ENCODE measurements around the gene GFAP.

GRCh38 chr17:44881145-44881544 lies 34.2 kb downstream of the GFAP start:
- TF ChIP-seq POLR2AphosphoS5 (IDR thresholded peaks at IDR 0.05; ENCODE audit: borderline replicate concordance, low read depth, low read length), result no peak
- no peak for TF ChIP-seq EZH2 (IDR thresholded peaks at IDR 0.05)
- TF ChIP-seq FOXP2 (optimal IDR thresholded peaks at IDR 0.05; ENCODE audit: control extremely low read depth, extremely low read length, insufficient read depth), result no peak
